H9 (cell line): ENCODE measurements around the gene PACS1. TPM values are rescaled to one million over a fixed set of nuclear protein-coding genes. Genes with fewer than 3 reads are reported as not detected.

Experiments used
- DNase-seq: peaks from one replicate; pipeline ENCODE4 v3.0.0-alpha.2; 2017
- H2AFZ ChIP-seq: one replicate; pipeline ENCODE4 v1.6.1; 2013; ENCODE audit warnings: mild to moderate bottlenecking, low read length, control low read depth, moderate library complexity
- H2AK5ac ChIP-seq: 2 replicates; pipeline ENCODE4 v1.6.1; 2013; ENCODE audit warnings: low read length, control low read depth, mixed read lengths; ENCODE audit not compliant: insufficient read length
- H2BK120ac ChIP-seq: one replicate; pipeline ENCODE4 v1.6.1; 2013; ENCODE audit warnings: low read depth, mild to moderate bottlenecking, low read length, control low read depth, inconsistent platforms; ENCODE audit not compliant: poor library complexity, severe bottlenecking
- H2BK12ac ChIP-seq: 2 replicates; pipeline ENCODE4 v1.6.1; 2013; ENCODE audit warnings: low read length, control low read depth, mixed read lengths, low read depth; ENCODE audit not compliant: insufficient read length
- H2BK15ac ChIP-seq: 2 replicates; pipeline ENCODE4 v1.6.1; 2013; ENCODE audit warnings: low read depth, low read length, control low read depth
- H2BK20ac ChIP-seq: one replicate; pipeline ENCODE4 v1.6.1; 2013; ENCODE audit warnings: low read depth, mild to moderate bottlenecking, low read length, control low read depth, inconsistent platforms; ENCODE audit not compliant: poor library complexity, severe bottlenecking
- H2BK5ac ChIP-seq: 2 replicates; pipeline ENCODE4 v1.6.1; 2013; ENCODE audit warnings: low read length, control low read depth, mixed read lengths; ENCODE audit not compliant: insufficient read length
- H3K14ac ChIP-seq: 2 replicates; pipeline ENCODE4 v1.6.1; 2013; ENCODE audit warnings: low read length, control low read depth; ENCODE audit not compliant: insufficient read depth
- H3K18ac ChIP-seq: 2 replicates; pipeline ENCODE4 v1.6.1; 2013; ENCODE audit warnings: low read depth, mild to moderate bottlenecking, mixed read lengths, low read length, control low read depth; ENCODE audit not compliant: insufficient read length
- H3K23ac ChIP-seq: 2 replicates; pipeline ENCODE4 v1.6.1; 2013; ENCODE audit warnings: low read length, control low read depth, mixed read lengths, low read depth; ENCODE audit not compliant: insufficient read length
- H3K23me2 ChIP-seq: 2 replicates; pipeline ENCODE4 v1.6.1; 2013; ENCODE audit warnings: low read depth, mild to moderate bottlenecking, mixed read lengths, low read length, control low read depth; ENCODE audit not compliant: insufficient read length, poor library complexity, severe bottlenecking
- H3K27ac ChIP-seq: 2 replicates; pipeline ENCODE4 v1.5.1; 2013; ENCODE audit warnings: low read length, control low read depth, mixed read lengths, low read depth; ENCODE audit not compliant: insufficient read length
- H3K27me3 ChIP-seq: 2 replicates; pipeline ENCODE4 v1.6.1; 2013; ENCODE audit warnings: low read length, control low read depth, inconsistent platforms; ENCODE audit not compliant: insufficient read depth
- H3K4ac ChIP-seq: 2 replicates; pipeline ENCODE4 v1.6.1; 2013; ENCODE audit warnings: low read depth, mild to moderate bottlenecking, control low read depth, inconsistent platforms, low read length, moderate library complexity
- H3K4me1 ChIP-seq: 2 replicates; pipeline ENCODE4 v1.6.1; 2013; ENCODE audit warnings: low read length, control low read depth, inconsistent platforms; ENCODE audit not compliant: insufficient read depth
- H3K4me2 ChIP-seq: 2 replicates; pipeline ENCODE4 v1.6.1; 2013; ENCODE audit warnings: low read length, control low read depth, mixed read lengths; ENCODE audit not compliant: insufficient read length, insufficient read depth
- H3K56ac ChIP-seq: 2 replicates; pipeline ENCODE4 v1.6.1; 2013; ENCODE audit warnings: low read depth, mild to moderate bottlenecking, mixed read lengths, low read length, control low read depth; ENCODE audit not compliant: insufficient read length
- H3K79me1 ChIP-seq: 2 replicates; pipeline ENCODE4 v1.6.1; 2013; ENCODE audit warnings: low read depth, mild to moderate bottlenecking, moderate library complexity, low read length, control low read depth, inconsistent platforms; ENCODE audit not compliant: insufficient read depth, poor library complexity, severe bottlenecking
- H3K79me2 ChIP-seq: 2 replicates; pipeline ENCODE4 v1.6.1; 2013; ENCODE audit warnings: low read length, control low read depth, inconsistent platforms; ENCODE audit not compliant: insufficient read depth
- H3K9ac ChIP-seq: 2 replicates; pipeline ENCODE4 v1.6.1; 2013; ENCODE audit warnings: low read length, control low read depth, mixed read lengths; ENCODE audit not compliant: insufficient read length; ENCODE audit errors: extremely low read depth
- H3K9me3 ChIP-seq: one replicate; pipeline ENCODE4 v1.6.1; 2013; ENCODE audit warnings: low read depth, low read length, inconsistent platforms; ENCODE audit not compliant: control insufficient read depth
- H3T11ph ChIP-seq: one replicate; pipeline ENCODE4 v1.6.1; 2013; ENCODE audit warnings: mild to moderate bottlenecking, low read length, control low read depth, inconsistent platforms
- H4K20me1 ChIP-seq: one replicate; pipeline ENCODE4 v1.6.1; 2013; ENCODE audit not compliant: control insufficient read depth, insufficient read length, insufficient read depth
- H4K5ac ChIP-seq: 2 replicates; pipeline ENCODE4 v1.6.1; 2013; ENCODE audit warnings: low read depth, mild to moderate bottlenecking, mixed read lengths, low read length, control low read depth; ENCODE audit not compliant: insufficient read length
- H4K8ac ChIP-seq: replicated peaks from 2 replicates; pipeline ENCODE4 v1.6.1; 2013; ENCODE audit warnings: low read length, control low read depth, mixed read lengths, low read depth; ENCODE audit not compliant: insufficient read length
- H4K91ac ChIP-seq: 2 replicates; pipeline ENCODE4 v1.6.1; 2013; ENCODE audit warnings: low read depth, mild to moderate bottlenecking, moderate library complexity, mixed read lengths, low read length, control low read depth; ENCODE audit not compliant: insufficient read length
- H3K27ac Mint-ChIP-seq, 3 experiments: 2 replicates in 2 of 3; 3 replicates in 1 of 3; pipeline ENCODE4 v1.8.0; 2020 to 2021; ENCODE audit warnings: mixed read lengths in 3 of 3, mild to moderate bottlenecking in 1 of 3, moderate library complexity in 1 of 3
- H3K27me3 Mint-ChIP-seq: 2 replicates; pipeline ENCODE4 v1.8.0; 2021; ENCODE audit warnings: low read depth, mild to moderate bottlenecking, moderate library complexity, mixed read lengths
- H3K36me3 Mint-ChIP-seq, 3 experiments: 2 replicates in 2 of 3; 3 replicates in 1 of 3; pipeline ENCODE4 v1.8.0; 2020 to 2021; ENCODE audit warnings: low read depth in 3 of 3, mixed read lengths in 3 of 3; ENCODE audit not compliant: insufficient read depth in 1 of 3
- H3K4me1 Mint-ChIP-seq, 2 experiments: 2 replicates each; pipeline ENCODE4 v1.8.0; 2020; ENCODE audit warnings: mixed read lengths in 2 of 2
- H3K4me3 Mint-ChIP-seq, 2 experiments: 2 replicates in 1 of 2; 3 replicates in 1 of 2; pipeline ENCODE4 v1.8.0; 2020 to 2021; ENCODE audit warnings: mild to moderate bottlenecking in 2 of 2, mixed read lengths in 2 of 2, moderate library complexity in 1 of 2
- H3K9me3 Mint-ChIP-seq, 2 experiments: 2 replicates in 1 of 2; 3 replicates in 1 of 2; pipeline ENCODE4 v1.8.0; 2020; ENCODE audit warnings: mild to moderate bottlenecking in 2 of 2, mixed read lengths in 2 of 2, moderate library complexity in 1 of 2
- CTCF ChIP-seq: fragments of 200-600 bp; sonication (generic); conservative IDR thresholded peaks from 3 replicates; pipeline ENCODE4 v1.8.0; 2021; ENCODE audit warnings: antibody characterized with exemption, mild to moderate bottlenecking
- WGBS: extraction: QIAGEN DNeasy Blood & Tissue Kit; methylation state at CpG from one replicate; pipeline ENCODE4 v1.1.7; 2013; ENCODE audit warnings: missing lambda C conversion rate, low lambda C conversion rate, mixed read lengths; ENCODE audit not compliant: insufficient read length; ENCODE audit errors: extremely low coverage; 5-methylcytosine and 5-hydroxymethylcytosine counted together
- total RNA-seq: library from RNA; stranded (reverse); gene quantifications from 2 replicates; pipeline ENCODE4 v1.2.1, GENCODE V29; 2021

PACS1 gene
- total RNA-seq, 1 experiment from 2014 or later = 35.5 TPM

GRCh38 chr11:66279092-66279734, 209.1 kb downstream of the PACS1 start:
- Histone ChIP-seq H2BK120ac (no peak overlapping the region), H3K9me3 (no peaks in the 10 kb centered on the region), H3K79me2 (no peaks in the 10 kb centered on the region), H3K14ac (peak overlapping the region; percentile 51; the same call in 1 of the 2 replicates), H3T11ph (no peak overlapping the region), H3K23ac (no peak overlapping the region), H4K8ac (no peak overlapping the region), H3K79me1 (no peaks in the 10 kb centered on the region), H2BK20ac (no peak overlapping the region), H3K27ac (no peak overlapping the region), H4K20me1 (no peaks in the 10 kb centered on the region), H3K4me2 (peak overlapping the region; percentile 18), H2AFZ (no peak overlapping the region), H3K9ac (no peak overlapping the region), H3K27me3 (no peaks in the 10 kb centered on the region), H2BK12ac (no peak overlapping the region), H4K5ac (no peak overlapping the region), H2AK5ac (no peak overlapping the region), H3K4me1 (no peaks in the 10 kb centered on the region), H3K4ac (no peak overlapping the region; the same call in 1 of the 2 replicates), H3K23me2 (no peaks in the 10 kb centered on the region), H2BK5ac (no peak overlapping the region), H3K18ac (peak overlapping the region; percentile 24), H4K91ac (no peak overlapping the region), H3K56ac (no peak overlapping the region), H2BK15ac (no peak overlapping the region)
- peaks cover 26 to 29% of the 10 kb centered on the region in 2 experiments for H3K4me1 Mint-ChIP-seq
- peaks cover 0 to 15% (median 13%) of the 10 kb centered on the region in 3 experiments; a peak in 6 of 7 replicates for H3K36me3 Mint-ChIP-seq
- no peak for TF ChIP-seq CTCF
- no peaks in the 10 kb centered on the region for H3K9me3 Mint-ChIP-seq
- no CpG with 5 or more reads among the region's 15 CpGs for WGBS
- no peak for DNase-seq
- peak overlapping the region; percentile 62 to 82 for H3K4me3 Mint-ChIP-seq
- peak overlapping the region in 2 of 3 experiments; percentile 35 to 61; a peak in 2 of 7 replicates for H3K27ac Mint-ChIP-seq
- peaks cover 23% of the 10 kb centered on the region for H3K27me3 Mint-ChIP-seq
